Measurements from ENCODE around the gene TACC2. TPM values are rescaled to one million over a fixed set of nuclear protein-coding genes. Genes with fewer than 3 reads are reported as not detected.

The TACC2 gene
- total RNA-seq, 1 donor from 2014 or later, result 400 TPM

DNA sequence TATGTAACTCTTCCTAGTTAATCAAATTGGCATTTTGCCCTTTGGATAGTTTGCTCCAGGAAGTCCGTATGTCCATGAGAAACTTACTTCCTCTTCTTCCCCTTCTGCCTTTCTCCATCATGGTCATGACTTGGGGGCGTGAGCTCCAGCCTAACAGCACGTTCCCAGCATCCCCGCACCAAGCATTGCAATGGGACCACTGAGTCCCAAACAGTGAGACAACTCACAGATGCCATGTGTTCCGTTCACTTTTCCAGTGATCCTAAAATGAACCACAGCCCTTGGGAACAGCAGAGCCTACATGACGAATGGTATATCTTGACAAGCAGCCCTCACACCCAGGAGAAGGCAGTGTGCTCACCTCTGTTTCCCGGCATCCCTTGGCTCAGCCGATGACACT, 292.8 kb downstream of the TACC2 start:
- Histone ChIP-seq H3K36me3 (no peaks in the 10 kb centered on the region), H3K9me3 (replicated peaks) (no peaks in the 10 kb centered on the region), H3K4me1 (peaks cover 11% of the 10 kb centered on the region), H3K4me3 (no peak overlapping the region), H3K27ac (replicated peaks) (no peak overlapping the region), H3K27me3 (ENCODE audit: low read depth) (no peaks in the 10 kb centered on the region)
- no peak for DNase-seq
- intact Hi-C loops (cut with micrococcal nuclease), result no loop called here
- TF ChIP-seq, protein P1, sequence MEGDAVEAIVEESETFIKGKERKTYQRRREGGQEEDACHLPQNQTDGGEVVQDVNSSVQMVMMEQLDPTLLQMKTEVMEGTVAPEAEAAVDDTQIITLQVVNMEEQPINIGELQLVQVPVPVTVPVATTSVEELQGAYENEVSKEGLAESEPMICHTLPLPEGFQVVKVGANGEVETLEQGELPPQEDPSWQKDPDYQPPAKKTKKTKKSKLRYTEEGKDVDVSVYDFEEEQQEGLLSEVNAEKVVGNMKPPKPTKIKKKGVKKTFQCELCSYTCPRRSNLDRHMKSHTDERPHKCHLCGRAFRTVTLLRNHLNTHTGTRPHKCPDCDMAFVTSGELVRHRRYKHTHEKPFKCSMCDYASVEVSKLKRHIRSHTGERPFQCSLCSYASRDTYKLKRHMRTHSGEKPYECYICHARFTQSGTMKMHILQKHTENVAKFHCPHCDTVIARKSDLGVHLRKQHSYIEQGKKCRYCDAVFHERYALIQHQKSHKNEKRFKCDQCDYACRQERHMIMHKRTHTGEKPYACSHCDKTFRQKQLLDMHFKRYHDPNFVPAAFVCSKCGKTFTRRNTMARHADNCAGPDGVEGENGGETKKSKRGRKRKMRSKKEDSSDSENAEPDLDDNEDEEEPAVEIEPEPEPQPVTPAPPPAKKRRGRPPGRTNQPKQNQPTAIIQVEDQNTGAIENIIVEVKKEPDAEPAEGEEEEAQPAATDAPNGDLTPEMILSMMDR (IDR thresholded peaks at IDR 0.05; ENCODE audit: borderline replicate concordance), result no peak

DNA sequence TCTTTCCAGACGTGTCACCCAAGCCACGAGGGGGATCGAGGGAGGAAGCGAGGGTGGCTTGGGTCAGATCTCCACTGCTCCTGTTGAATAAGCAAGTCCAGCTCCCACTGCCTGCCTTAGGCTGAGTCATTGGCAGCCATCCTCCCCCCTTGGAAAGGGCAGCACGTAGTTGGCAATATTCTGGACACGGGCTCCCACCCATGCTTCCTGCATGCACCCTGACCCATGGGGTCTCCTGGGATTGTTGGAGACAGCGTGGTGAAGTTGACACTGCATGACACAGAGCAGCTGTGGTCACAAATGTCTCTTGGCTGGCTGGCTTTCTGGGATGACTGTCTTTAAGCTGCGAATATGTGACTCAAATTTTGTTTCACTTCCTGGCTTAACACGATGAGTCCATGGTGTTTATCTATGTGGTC, 293.3 kb downstream of the TACC2 start:
- Histone ChIP-seq H3K27ac (replicated peaks) (no peak overlapping the region), H3K27me3 (ENCODE audit: low read depth) (no peaks in the 10 kb centered on the region), H3K4me1 (peaks cover 16% of the 10 kb centered on the region), H3K9me3 (replicated peaks) (no peaks in the 10 kb centered on the region), H3K4me3 (no peak overlapping the region), H3K36me3 (no peaks in the 10 kb centered on the region)
- intact Hi-C loops (cut with micrococcal nuclease), result no loop called here
- TF ChIP-seq, protein P1 (IDR thresholded peaks at IDR 0.05; ENCODE audit: borderline replicate concordance), result no peak
- DNase-seq, result no peak

DNA sequence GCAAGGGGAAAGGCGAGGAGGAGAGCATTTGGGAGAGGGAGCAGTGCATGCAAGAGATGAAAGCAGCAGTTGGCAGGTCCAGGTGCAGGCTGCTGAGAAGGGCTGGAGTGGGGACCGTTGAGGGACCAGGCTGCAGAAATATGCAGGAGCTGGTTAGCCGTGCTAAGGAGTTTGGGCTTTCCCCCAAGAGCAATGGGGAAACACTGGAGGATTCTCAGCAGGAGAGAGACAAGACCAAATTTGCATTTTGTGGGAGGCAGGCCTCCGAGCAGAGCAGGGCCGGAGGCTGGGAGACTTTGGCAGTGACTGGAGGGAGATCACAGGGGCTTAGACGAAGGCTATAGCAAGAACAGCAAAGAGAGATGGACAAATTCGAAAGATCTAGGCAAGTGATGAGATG, 293.9 kb downstream of the TACC2 start:
- Histone ChIP-seq H3K27me3 (ENCODE audit: low read depth) (no peaks in the 10 kb centered on the region), H3K36me3 (no peaks in the 10 kb centered on the region), H3K27ac (replicated peaks) (no peak overlapping the region), H3K4me1 (peaks cover 22% of the 10 kb centered on the region), H3K4me3 (no peak overlapping the region), H3K9me3 (replicated peaks) (no peaks in the 10 kb centered on the region)
- intact Hi-C loops (cut with micrococcal nuclease), result no loop called here
- DNase-seq, result no peak
- TF ChIP-seq, protein P1 (IDR thresholded peaks at IDR 0.05; ENCODE audit: borderline replicate concordance), result no peak

DNA sequence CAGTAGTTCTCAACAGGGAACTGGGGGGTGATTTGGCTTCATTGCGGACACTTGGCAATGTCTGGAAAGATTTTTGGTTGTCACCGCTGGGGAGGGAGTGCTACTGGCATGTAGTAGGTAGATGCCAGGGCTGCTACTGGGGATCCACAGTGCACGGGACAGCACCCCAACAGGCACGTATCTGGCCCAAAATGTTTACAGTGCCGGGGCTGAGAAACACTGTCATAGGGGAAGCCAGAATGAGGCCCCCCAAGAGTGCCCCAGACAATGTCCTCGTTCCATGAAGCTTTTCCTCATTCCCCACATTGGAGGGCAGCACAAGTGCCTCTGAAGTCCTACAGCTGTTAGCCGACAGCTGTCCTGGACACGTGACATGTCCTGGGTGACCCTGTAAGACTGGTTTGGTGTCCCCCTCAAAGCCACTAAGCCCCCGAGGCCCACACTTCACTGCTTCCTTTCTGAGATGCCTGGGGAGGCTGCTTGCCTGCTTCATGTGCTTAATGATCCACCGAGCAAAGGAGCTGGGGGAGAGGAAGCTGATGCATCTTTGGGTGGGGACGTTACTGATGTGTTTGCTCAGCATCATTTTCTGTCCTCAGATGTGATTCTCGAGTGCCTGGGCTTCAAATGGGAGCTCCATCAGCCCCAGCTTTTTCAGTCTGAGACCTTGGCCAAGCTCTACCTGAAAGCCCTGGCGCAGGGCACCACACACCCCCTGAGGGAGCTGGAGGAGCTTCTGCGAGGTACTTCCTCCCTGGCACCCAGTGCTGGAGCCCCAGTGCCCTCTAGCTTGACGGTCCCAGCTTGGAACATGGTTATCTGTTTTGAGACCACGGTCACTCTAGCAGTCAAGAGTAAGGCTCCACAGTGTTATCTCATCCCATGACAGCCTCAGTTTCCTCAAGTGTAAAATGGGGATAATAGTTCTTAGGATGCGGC, 296.8 kb downstream of the TACC2 start:
- Histone ChIP-seq H3K4me3 (no peak overlapping the region), H3K27me3 (ENCODE audit: low read depth) (no peaks in the 10 kb centered on the region), H3K4me1 (peaks cover 22% of the 10 kb centered on the region), H3K36me3 (no peaks in the 10 kb centered on the region), H3K27ac (replicated peaks) (no peak overlapping the region), H3K9me3 (replicated peaks) (no peaks in the 10 kb centered on the region)
- intact Hi-C loops (cut with micrococcal nuclease), result no loop called here
- TF ChIP-seq, protein P1 (IDR thresholded peaks at IDR 0.05; ENCODE audit: borderline replicate concordance), result no peak
- no peak for DNase-seq

DNA sequence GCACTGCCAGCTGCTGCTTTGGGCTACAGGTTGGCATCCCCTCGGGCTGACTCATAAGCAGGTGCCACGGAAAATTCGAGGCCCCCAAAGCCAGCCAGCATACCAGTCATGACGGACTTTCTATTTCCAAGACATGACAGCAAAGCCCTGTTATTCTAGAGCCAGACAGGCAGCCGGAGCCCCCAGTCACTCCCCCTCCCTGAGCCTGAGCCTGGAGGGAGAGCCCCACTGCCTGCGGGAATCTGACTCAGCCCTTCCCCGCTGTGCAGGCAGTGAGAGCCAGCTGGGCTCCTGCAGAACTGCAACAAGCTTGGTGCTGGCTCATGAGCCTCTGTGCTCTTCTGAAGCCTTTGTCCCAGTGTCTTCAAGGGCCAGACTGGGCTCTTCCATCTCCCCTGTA, 297.9 kb downstream of the TACC2 start:
- Histone ChIP-seq H3K4me1 (peaks cover 22% of the 10 kb centered on the region), H3K36me3 (no peaks in the 10 kb centered on the region), H3K27me3 (ENCODE audit: low read depth) (no peaks in the 10 kb centered on the region), H3K9me3 (replicated peaks) (no peaks in the 10 kb centered on the region), H3K27ac (replicated peaks) (peak overlapping the region; percentile 23), H3K4me3 (no peak overlapping the region)
- intact Hi-C loops (cut with micrococcal nuclease), result no loop called here
- peak; percentile 36 for DNase-seq
- TF ChIP-seq, protein P1 (IDR thresholded peaks at IDR 0.05; ENCODE audit: borderline replicate concordance), result no peak
